ENCODE results near the gene XPO1.

Gene XPO1

GRCh38 chr2:61454383-61454782, 83.8 kb downstream of the XPO1 start:
- Histone ChIP-seq H3K4me1 (ENCODE audit: control insufficient read depth, low read length) (peaks cover 96% of the 10 kb centered on the region), H3K4me3 (ENCODE audit: low read length) (no peak overlapping the region), H3K9me3 (ENCODE audit: control insufficient read depth, insufficient read depth, low read length) (no peaks in the 10 kb centered on the region), H3K27ac (ENCODE audit: low read depth, low read length) (peak overlapping the region; percentile 46; the same call in 1 of the 2 replicates), H4K20me1 (ENCODE audit: control insufficient read depth, insufficient read depth, low read depth, low read length) (peaks cover 20% of the 10 kb centered on the region), H3K27me3 (ENCODE audit: control insufficient read depth, low read length) (no peaks in the 10 kb centered on the region), H3K9me2 (replicated peaks; ENCODE audit: control insufficient read depth, low read length) (no peaks in the 10 kb centered on the region), H3F3A (ENCODE audit: control insufficient read depth, insufficient read depth) (peaks cover 7% of the 10 kb centered on the region), H3K4me2 (ENCODE audit: low read length) (peak overlapping the region; percentile 45), H3K36me3 (ENCODE audit: control insufficient read depth, low read length) (peaks cover 36% of the 10 kb centered on the region), H3K79me2 (ENCODE audit: control insufficient read depth, low read length) (peaks cover 100% of the 10 kb centered on the region)
- TF ChIP-seq EZH2phosphoT487 (IDR thresholded peaks at IDR 0.05; ENCODE audit: borderline replicate concordance, low read length), result no peak
- no peak for TF ChIP-seq CTCF (IDR thresholded peaks at IDR 0.05; ENCODE audit: low read depth, low read length, poor library complexity, severe bottlenecking)

- peaks cover 100% of the 10 kb centered on the region for H3K79me2 ChIP-seq (ENCODE audit: control insufficient read depth, low read length)
- peaks cover 35% of the 10 kb centered on the region for H3K36me3 ChIP-seq (ENCODE audit: control insufficient read depth, low read length)
- H3K27ac ChIP-seq (ENCODE audit: low read depth, low read length), result no peak overlapping the region
- H3K9me3 ChIP-seq (ENCODE audit: control insufficient read depth, insufficient read depth, low read length), result no peaks in the 10 kb centered on the region
- H3K4me1 ChIP-seq (ENCODE audit: control insufficient read depth, low read length), result peaks cover 96% of the 10 kb centered on the region
- H3K4me3 ChIP-seq (ENCODE audit: low read length), result no peak overlapping the region
- no peaks in the 10 kb centered on the region for H3K9me2 ChIP-seq (replicated peaks; ENCODE audit: control insufficient read depth, low read length)
- H3K4me2 ChIP-seq (ENCODE audit: low read length), result no peak overlapping the region
- H3K27me3 ChIP-seq (ENCODE audit: control insufficient read depth, low read length), result no peaks in the 10 kb centered on the region
- TF ChIP-seq EZH2phosphoT487 (IDR thresholded peaks at IDR 0.05; ENCODE audit: borderline replicate concordance, low read length), result no peak
- TF ChIP-seq CTCF (IDR thresholded peaks at IDR 0.05; ENCODE audit: low read depth, low read length, poor library complexity, severe bottlenecking), result no peak
- H4K20me1 ChIP-seq (ENCODE audit: control insufficient read depth, insufficient read depth, low read depth, low read length), result peaks cover 13% of the 10 kb centered on the region
- H3F3A ChIP-seq (ENCODE audit: control insufficient read depth, insufficient read depth), result peaks cover 26% of the 10 kb centered on the region
Observed at GRCh38 chr2:61452392-61452791, 85.8 kb downstream of the XPO1 start.

GRCh38 chr2:61451178-61451577, 87.0 kb downstream of the XPO1 start:
- peaks cover 11% of the 10 kb centered on the region for H4K20me1 ChIP-seq (ENCODE audit: control insufficient read depth, insufficient read depth, low read depth, low read length)
- peak overlapping the region; percentile 99; the same call in 1 of the 2 replicates for H3K27ac ChIP-seq (ENCODE audit: low read depth, low read length)
- peaks cover 28% of the 10 kb centered on the region for H3K36me3 ChIP-seq (ENCODE audit: control insufficient read depth, low read length)
- no peaks in the 10 kb centered on the region for H3K27me3 ChIP-seq (ENCODE audit: control insufficient read depth, low read length)
- no peaks in the 10 kb centered on the region for H3K9me3 ChIP-seq (ENCODE audit: control insufficient read depth, insufficient read depth, low read length)
- no peaks in the 10 kb centered on the region for H3K9me2 ChIP-seq (replicated peaks; ENCODE audit: control insufficient read depth, low read length)
- peaks cover 96% of the 10 kb centered on the region for H3K4me1 ChIP-seq (ENCODE audit: control insufficient read depth, low read length)
- H3F3A ChIP-seq (ENCODE audit: control insufficient read depth, insufficient read depth), result peaks cover 37% of the 10 kb centered on the region
- peak overlapping the region; percentile 99 for H3K4me2 ChIP-seq (ENCODE audit: low read length)
- H3K4me3 ChIP-seq (ENCODE audit: low read length), result no peak overlapping the region
- TF ChIP-seq CTCF (IDR thresholded peaks at IDR 0.05; ENCODE audit: low read depth, low read length, poor library complexity, severe bottlenecking), result no peak
- peaks cover 100% of the 10 kb centered on the region for H3K79me2 ChIP-seq (ENCODE audit: control insufficient read depth, low read length)
